Medulla oblongata (tissue), 1 donor: ENCODE measurements around the gene AKAP6.

Source experiments
- DNase-seq: peaks from one replicate; pipeline ENCODE4 v3.0.0-alpha.2; 2015; ENCODE audit errors: extremely low spot score

The AKAP6 gene

DNA sequence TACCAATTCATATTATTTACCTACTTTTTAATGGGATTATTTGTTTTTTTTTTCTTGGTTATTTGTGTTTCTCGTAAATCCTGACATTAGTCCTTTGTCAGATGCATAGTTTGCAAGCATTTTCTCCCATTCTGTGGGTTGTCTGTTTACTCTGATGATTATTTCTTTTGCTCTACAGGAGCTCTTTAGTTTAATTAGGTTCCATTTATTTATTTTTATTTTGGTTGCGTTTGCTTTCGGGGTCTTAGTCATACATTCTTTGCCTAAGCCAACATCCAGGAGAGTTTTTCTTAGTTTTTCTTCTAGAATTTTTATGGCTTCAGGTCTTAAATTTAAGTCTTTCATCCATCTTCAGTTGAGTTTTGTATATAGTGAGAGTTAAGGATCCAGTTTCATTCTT is 289.9 kb downstream of the AKAP6 start:
- DNase-seq: no peak

DNA sequence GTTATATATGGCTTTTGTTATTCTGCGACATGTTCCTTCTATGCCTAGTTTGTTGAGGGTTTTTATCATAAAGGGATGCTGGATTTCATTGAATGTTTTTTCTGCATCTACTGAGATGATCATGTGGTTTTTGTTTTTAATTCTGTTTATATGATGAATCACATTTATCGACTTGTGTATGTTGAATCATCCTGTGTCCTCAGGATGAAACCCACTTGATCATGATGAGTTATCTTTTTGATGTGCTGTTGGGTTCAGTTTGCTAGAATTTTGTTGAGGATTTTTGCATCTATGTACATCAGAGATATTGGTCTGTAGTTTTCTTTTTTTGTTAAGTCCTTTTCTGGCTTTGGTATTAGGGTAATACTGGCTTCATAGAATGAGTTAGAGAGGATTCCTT is 291.2 kb downstream of the AKAP6 start:
- no peak for DNase-seq

GRCh38 chr14:32620724-32621123 is 291.6 kb downstream of the AKAP6 start:
- no peak for DNase-seq

- no peak for DNase-seq
Observed at GRCh38 chr14:32621585-32621984, 292.5 kb downstream of the AKAP6 start.

DNA sequence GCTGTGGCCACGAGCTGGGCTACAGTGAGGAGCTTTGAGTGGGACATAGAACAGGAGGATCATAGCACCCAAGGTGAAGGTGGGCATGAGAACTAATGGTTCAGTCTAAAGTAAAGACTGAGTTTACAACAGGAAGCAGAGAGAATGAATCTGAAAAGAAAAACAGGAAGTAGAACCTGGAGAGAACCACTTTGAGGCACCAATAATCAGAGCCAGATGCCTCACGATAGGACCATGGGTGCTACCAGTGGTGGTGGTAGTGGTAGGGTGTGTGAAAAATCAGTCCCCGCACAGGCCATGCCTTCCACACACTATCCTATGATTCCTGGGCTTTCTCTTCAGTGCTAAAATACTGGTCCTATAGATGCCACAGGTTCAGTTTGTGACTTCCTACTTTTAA is 293.6 kb downstream of the AKAP6 start:
- DNase-seq: no peak

DNA sequence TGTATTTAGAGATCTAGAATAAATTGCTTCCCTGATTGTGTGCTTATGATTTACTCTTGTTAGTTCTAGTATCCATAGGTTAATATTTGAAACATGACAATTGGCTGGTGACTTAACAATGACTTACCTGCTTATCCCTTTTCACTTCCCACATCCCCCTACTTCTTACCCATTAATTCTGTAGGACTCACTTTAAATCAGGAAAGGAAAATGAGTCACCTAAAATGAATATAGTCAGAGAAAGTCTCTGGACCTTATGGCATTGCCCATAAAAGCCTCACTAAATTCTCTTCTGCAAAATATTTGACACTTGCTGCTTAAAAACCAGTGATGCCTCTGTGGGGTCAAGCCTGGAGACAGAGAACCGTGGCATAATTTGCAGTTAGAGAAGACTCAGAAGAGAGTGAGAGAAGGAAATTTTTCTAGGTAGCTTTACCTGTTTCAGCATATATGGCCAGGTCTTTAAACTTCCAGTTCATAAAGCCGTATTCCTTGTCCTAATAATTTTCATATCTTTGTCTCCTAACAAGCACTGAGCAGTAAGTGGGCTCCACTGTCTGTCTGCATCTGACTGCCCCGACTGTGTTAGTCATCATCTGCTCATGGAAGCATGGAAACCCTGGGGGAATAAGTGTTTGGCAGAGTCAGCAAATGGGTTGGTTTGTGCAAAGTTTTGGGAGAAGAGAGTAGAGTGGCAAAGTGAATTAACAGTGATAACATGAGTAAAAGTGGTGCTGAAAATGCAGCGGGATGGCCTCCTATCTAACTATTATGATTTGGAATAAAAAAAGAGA is 294.4 kb downstream of the AKAP6 start:
- no peak for DNase-seq

DNA sequence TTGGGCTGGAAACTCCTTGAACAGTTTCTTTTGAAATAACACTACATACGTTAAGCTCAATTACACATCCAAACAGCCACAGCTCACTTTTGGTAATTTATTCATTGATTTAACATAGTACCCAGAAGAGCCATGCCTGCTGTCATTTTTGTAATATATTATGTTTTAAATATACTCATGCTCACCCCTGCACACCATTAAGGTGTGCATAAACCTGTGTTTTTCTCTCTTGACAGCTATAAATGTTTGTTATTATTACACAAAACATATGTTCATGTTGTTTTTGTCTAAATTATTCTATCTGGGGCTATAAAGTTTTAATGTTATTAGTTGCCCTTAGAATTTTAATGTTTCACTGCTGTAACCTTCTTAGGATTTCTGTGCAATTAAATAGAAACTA is 296.1 kb downstream of the AKAP6 start:
- DNase-seq: no peak

DNA sequence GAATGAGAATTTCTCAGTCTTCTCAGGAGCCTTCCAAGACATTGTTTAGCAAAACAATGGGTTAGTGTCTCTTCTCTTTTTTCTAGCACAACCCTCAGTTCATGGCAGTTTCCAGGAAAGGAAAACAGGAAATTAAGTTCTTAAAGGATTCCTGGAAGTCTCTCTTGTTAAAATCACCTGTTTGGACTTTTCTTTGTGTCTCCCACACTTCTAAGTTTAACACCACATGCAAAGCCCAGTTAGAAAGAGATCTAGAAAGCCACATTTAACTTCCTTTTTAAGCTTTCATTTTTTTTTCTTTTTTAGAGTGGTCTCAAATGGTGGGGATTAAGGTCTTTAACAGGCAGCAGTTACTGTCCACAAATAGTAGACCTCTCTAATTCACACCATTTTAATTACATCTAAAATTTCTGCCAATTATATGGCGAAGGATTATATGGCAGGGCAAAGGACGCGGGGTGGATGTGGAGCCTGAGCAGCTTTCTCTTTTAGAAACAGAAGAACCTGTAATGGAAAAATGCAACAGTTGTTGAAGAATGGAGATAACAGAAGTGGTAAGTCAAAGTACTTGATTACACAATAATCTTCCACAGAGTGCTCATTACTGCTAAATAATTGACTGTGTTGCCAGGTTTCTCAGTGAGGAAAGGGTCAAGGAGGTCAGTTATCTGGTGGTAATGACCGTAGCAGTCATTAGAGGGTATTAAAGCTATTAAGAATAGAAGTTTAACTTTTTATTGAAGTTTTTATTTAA is 298.6 kb downstream of the AKAP6 start:
- no peak for DNase-seq

DNA sequence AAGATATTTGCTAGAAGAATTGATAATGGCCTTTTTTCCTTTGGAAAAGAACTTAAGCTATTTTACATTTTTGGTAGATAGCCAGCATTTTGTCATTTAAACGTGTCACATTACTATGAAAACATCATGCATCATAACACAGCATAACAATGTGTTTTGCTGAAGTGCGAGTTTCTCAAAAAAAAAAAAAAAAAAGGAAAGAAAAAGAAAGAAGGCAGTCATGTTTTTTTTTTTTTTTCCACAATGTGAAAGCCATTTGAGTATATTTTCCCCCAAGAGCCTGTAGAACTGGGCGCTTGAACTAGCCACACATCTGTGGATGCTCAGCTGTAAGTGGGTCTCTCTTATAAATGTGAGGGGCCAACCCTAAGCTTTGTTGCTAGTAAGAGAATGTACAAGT is 300.1 kb downstream of the AKAP6 start:
- DNase-seq: no peak

DNA sequence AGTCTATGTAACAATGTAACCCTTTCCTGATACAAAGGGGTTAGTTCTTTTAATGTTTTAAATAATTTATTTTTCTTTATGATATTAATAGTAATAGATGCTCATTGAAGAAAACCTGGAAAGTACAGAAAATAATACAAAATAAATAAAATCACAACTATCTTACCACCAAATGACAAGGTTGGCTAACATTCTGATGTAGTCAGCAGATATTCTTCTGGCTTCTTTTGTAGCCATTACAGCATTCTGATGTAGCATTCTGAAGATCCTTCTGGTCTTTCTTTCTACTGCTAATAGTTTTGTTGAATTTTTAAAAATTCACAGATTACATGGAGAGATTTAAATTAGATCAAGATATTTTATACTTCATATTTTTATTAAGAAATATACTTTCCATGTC is 301.6 kb downstream of the AKAP6 start:
- no peak for DNase-seq

DNA sequence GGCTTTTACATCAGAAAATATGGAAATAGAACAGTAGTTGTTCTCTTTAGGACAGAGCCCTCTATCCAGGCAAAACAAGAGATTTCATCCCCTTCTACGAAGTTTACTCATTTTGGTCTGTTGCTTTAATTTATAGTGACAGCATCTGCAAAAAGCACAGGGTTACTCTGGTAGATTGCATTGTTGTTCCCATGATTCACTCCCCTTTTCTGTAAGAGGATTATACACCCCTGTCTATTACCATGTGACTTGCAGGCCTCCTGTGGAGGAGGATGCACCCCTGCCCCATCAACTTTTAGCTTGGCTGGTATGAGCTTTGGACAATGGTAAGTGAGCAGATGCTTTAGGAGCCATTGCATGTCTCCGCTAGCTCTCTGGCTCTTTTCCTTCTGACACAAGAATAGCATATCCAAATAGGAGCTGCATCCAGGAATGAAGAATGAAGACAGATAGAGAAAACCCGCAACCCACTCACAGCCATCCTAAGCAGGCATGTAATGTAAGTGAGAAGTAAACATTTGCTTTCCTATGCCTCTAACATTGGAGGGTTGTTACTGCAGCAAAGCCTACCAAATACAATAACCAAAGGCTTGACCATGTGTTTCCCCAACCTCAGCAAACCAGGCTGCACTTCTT is 304.2 kb downstream of the AKAP6 start:
- no peak for DNase-seq

- DNase-seq: no peak
Observed at GRCh38 chr14:32633930-32634329, 304.8 kb downstream of the AKAP6 start.

DNA sequence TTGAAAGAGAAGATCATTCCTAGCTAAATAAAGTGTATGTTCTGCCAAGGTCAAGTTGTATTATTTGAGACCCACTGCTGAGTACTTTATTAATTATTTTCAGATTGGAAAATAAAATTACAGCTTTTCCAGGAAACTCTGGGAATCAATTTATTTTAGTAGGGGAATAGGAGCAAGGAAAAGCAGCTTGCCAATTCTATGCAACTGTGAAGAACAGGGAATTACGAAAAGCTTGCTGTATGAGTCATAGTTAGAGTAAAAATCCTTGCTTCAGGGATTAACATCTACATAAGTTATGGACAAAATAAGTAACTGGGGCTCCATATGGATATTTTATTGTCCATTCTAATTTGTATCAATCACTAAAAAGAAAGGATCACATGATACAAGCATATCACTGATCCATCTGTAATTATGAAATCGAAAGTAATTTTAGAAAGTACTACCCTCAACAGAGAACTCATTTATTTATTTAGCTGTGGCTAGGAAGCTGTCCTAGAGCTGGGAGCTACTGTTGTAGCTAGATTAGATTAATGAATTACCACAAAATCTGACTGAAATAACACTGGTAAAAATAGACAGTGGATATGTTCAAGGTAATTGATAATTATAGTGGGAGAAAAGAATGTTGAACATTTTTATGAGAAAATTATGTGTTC is 306.1 kb downstream of the AKAP6 start:
- DNase-seq: no peak

DNA sequence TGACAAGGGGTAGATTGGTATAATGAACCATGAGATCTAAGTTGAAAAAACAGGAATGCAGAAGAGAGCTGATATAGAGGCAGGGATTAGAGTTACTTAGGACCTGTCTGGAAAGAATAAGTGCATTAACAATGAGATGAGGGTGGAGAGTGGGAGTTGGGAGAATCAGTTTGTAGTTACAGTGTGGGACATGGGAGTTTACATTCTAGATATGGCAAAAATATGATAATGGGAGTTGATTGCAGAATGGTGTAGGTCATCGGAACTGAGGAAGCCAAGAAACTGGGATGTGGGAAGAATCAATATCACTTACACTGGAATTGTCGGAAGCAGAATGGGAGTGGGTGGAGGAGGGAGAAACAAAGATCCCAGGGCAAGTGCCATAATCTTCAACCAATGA is 308.5 kb downstream of the AKAP6 start:
- no peak for DNase-seq

DNA sequence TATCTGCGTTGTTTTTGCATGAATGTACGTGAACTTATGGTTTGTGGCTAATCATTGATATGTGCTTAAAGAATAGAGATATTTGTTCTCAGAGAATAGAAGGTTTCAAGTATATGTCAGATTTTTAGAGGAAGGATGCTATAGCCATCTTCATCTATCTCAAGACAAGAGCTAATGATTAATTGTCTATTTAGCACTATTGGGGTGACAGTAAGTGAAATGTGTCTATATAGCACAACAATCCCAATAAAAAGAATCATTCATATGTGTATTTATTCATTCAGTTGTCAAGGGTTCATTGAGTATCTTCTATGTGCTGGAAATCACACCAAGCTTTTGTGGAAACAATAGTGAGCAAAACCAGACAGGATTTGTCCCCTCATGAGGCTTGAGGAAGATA is 310.1 kb downstream of the AKAP6 start:
- no peak for DNase-seq

- DNase-seq: no peak
Observed at GRCh38 chr14:32645551-32645950, 316.5 kb downstream of the AKAP6 start.

DNA sequence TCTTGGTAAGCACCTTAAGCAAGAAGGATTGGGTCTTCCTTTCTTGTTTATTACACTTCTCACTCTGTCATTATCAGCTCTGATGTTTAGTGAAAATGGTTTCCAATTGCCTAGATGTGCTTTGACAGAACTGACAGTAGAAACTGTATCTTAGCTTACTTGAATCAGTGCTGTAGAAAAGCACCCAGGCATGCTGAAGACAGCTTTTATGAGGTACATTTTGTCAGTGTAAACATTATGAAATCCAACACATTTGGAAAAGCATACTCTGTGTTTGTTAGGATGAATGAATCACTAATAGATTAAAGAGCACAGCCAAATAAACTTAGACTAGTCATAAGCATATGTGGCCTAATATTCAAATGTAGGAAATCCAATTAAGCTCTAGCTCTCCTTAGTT is 319.3 kb downstream of the AKAP6 start:
- DNase-seq: no peak

DNA sequence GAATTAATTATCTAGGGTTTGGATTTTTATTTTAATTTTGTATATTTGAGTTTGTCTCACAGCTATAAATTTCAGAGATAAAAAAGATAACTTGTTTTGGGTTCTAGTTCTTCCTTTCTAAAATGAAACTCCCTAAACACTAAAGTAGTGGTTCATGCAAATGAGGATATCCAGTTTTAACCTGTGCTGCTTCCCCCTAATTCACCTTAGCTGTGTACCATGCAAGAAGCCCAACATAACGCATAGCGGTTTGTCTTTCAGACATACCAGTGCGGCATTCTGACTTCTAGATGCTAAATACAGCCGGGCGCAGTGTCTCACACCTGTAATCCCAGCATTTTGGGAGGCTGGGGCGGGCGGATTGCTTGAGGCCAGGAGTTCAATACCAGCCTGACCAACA is 320.9 kb downstream of the AKAP6 start:
- no peak for DNase-seq

- no peak for DNase-seq
Observed at GRCh38 chr14:32650665-32651064, 321.6 kb downstream of the AKAP6 start.

GRCh38 chr14:32654106-32654505 is 325.0 kb downstream of the AKAP6 start:
- no peak for DNase-seq

DNA sequence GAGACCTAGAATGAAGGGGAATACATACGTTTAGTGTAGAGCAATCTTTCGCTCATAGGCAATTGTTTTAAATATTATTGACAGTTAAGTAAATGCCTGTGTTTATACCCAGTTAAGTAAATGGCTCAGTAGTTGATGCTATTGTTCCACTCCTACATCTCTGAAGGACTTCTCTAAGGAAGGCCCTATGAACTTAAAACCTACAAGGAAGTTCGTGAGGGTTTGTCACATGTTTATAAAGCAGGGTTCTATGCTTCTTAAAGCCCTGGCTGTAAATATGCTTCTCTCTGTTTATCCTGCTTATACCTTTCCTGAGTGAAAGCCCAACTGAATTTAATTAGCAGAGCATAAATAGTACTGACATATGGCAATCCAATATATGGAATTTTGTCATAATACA is 327.5 kb downstream of the AKAP6 start:
- DNase-seq: peak; percentile 30

- peak; percentile 88 for DNase-seq
Observed at GRCh38 chr14:32657081-32657480, 328.0 kb downstream of the AKAP6 start.
